ENCODE results near the gene LRRC17. TPM values are rescaled to one million over a fixed set of nuclear protein-coding genes. Genes with fewer than 3 reads are reported as not detected.

Gene LRRC17, protein sequence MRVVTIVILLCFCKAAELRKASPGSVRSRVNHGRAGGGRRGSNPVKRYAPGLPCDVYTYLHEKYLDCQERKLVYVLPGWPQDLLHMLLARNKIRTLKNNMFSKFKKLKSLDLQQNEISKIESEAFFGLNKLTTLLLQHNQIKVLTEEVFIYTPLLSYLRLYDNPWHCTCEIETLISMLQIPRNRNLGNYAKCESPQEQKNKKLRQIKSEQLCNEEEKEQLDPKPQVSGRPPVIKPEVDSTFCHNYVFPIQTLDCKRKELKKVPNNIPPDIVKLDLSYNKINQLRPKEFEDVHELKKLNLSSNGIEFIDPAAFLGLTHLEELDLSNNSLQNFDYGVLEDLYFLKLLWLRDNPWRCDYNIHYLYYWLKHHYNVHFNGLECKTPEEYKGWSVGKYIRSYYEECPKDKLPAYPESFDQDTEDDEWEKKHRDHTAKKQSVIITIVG
- 23.9 to 34.5 TPM (median 32.0 TPM) in 3 replicates for total RNA-seq
- long read RNA-seq, transcript LRRC17-202 (4 exons, 1,963 nt): major isoform, 60 of 82 reads
- long read RNA-seq, transcript LRRC17-201 (5 exons, 2,002 nt): minor isoform, 10 of 82 reads
- long read RNA-seq, partial matches to known transcripts: 2 of 82 reads
- long read RNA-seq, other reads (novel, unspliced or antisense): 10 of 82 reads

DNA sequence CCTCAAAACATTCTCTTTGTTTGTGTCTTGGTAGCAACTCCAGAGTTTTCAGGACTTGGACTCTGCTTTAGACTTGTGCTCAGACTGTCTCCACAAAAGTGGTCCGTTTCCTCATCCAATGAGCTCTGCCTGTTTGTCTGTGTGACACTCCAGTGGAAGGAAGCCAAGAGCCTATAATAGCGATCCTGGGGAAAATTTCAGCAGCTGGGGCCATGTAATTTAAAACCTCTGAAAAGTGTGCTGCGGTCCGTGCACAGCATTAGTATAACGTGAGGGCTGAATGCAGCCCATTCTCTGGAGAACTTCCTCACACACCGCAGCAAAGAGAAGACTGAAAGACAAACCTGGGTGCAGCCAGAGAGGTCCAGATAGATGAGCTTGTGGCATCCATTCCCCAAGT, at the start of gene LRRC17:
Gene LRRC17 (plus strand): TSS at position 259 of the 400 bp plus-strand sequence. CDS start 20,914 bp downstream, outside the sequence.
- Mint-ChIP-seq H3K27me3 (ENCODE audit: low read depth) (no peaks in the 10 kb centered on the region), H3K27ac (ENCODE audit: unreplicated experiment) (peak within 1 kb of the TSS; percentile 91)

DNA sequence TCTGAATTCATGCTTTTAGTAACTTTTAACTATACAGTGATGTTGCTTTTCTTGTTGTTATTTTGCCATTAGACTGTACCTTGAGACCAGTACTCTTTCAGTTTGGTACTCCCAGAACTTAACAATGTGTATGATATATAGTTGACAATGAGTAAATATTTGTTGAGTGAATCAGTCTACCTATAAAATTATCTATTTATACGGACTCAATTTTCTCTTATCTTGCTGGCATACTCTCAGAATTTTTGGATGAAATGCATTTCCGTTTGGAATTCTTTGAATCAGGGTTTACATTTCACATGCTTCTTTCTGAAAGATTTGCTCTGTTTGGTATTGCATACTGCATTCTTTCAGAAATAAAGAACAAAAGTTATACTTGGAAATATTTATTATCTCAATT, 47.8 kb upstream of the LRRC17 start:
- Mint-ChIP-seq H3K27me3 (ENCODE audit: low read depth) (no peaks in the 10 kb centered on the region), H3K36me3 (ENCODE audit: low read depth) (no peaks in the 10 kb centered on the region), H3K27ac (ENCODE audit: unreplicated experiment) (no peak overlapping the region), H3K9me3 (ENCODE audit: low read depth) (no peaks in the 10 kb centered on the region), H3K4me3 (ENCODE audit: unreplicated experiment) (no peak overlapping the region), H3K4me1 (ENCODE audit: low read depth) (peaks cover 10% of the 10 kb centered on the region)
- no peak for DNase-seq (ENCODE audit: low spot score)
- TF ChIP-seq, protein P1, sequence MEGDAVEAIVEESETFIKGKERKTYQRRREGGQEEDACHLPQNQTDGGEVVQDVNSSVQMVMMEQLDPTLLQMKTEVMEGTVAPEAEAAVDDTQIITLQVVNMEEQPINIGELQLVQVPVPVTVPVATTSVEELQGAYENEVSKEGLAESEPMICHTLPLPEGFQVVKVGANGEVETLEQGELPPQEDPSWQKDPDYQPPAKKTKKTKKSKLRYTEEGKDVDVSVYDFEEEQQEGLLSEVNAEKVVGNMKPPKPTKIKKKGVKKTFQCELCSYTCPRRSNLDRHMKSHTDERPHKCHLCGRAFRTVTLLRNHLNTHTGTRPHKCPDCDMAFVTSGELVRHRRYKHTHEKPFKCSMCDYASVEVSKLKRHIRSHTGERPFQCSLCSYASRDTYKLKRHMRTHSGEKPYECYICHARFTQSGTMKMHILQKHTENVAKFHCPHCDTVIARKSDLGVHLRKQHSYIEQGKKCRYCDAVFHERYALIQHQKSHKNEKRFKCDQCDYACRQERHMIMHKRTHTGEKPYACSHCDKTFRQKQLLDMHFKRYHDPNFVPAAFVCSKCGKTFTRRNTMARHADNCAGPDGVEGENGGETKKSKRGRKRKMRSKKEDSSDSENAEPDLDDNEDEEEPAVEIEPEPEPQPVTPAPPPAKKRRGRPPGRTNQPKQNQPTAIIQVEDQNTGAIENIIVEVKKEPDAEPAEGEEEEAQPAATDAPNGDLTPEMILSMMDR (IDR thresholded peaks at IDR 0.05): no peak

More for the DNA sequence above, at the start of gene LRRC17:
- no peaks in the 10 kb centered on the region for H3K9me3 Mint-ChIP-seq (ENCODE audit: low read depth)
- no peaks in the 10 kb centered on the region for H3K36me3 Mint-ChIP-seq (ENCODE audit: low read depth)
- TF ChIP-seq, protein P1 (IDR thresholded peaks at IDR 0.05): no peak
- H3K4me1 Mint-ChIP-seq (ENCODE audit: low read depth): peaks cover 46% of the 10 kb centered on the region
- no peak for DNase-seq (ENCODE audit: low spot score)
- H3K4me3 Mint-ChIP-seq (ENCODE audit: unreplicated experiment): peak within 1 kb of the TSS; percentile 72

DNA sequence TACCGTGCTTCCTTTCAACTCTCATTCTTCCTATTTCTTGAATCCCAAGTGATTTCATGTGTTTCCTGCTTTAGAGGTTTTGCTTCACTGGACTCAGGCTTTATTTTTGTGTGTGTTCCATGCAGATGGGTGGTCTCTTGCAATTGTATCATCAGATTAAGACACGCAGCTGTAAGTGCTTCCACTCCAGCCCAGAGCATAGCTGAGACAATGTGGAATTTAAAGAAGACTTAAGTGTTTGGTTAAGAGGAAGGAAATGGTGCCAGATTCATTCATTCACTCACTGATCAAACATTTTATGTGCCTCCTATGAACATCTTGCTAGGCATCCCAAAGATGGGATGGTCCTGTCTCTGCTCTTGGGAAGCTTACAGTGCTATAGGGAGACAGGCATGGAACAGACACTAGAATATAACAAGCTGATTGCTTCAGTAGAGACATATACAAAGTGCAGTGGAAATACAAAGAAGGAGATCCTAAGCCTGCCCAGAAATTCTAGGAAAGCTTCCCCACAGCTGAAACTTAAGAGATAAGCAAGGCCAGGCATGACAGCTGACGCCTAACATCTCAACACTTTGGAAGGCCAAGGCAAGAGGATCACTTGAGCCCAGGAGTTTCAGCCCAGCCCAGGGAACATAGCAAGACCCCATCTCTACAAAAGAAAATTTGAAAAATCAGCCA, 46.1 kb upstream of the LRRC17 start:
- Mint-ChIP-seq H3K4me1 (ENCODE audit: low read depth) (peaks cover 8% of the 10 kb centered on the region), H3K9me3 (ENCODE audit: low read depth) (peaks cover 1% of the 10 kb centered on the region), H3K27me3 (ENCODE audit: low read depth) (no peaks in the 10 kb centered on the region), H3K36me3 (ENCODE audit: low read depth) (peaks cover 3% of the 10 kb centered on the region), H3K27ac (ENCODE audit: unreplicated experiment) (no peak overlapping the region), H3K4me3 (ENCODE audit: unreplicated experiment) (no peak overlapping the region)
- TF ChIP-seq, protein P1 (IDR thresholded peaks at IDR 0.05): no peak
- no peak for DNase-seq (ENCODE audit: low spot score)

DNA sequence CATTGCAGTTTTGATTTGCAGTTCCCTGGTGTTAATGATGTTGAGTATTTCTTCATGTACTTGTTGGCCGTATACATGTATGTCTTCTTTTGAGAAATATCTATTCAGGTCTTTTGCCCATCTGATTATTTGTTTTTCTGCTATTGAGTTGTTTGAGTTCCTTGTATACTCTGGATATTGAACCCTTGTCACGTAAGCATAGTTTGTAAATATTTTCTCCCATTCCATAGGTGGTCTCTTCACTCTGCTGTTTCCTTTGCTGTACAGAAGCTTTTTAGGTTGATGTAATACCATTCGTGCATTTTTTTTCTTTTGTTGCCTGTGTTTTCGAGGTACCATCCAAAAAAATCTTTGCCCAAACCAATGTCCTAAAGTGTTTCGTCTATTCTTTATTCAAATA, 43.6 kb upstream of the LRRC17 start:
- Mint-ChIP-seq H3K4me1 (ENCODE audit: low read depth) (peaks cover 30% of the 10 kb centered on the region), H3K36me3 (ENCODE audit: low read depth) (peaks cover 5% of the 10 kb centered on the region), H3K27ac (ENCODE audit: unreplicated experiment) (no peak overlapping the region), H3K27me3 (ENCODE audit: low read depth) (no peaks in the 10 kb centered on the region), H3K9me3 (ENCODE audit: low read depth) (peaks cover 7% of the 10 kb centered on the region), H3K4me3 (ENCODE audit: unreplicated experiment) (no peak overlapping the region)
- TF ChIP-seq, protein P1 (IDR thresholded peaks at IDR 0.05): no peak
- DNase-seq (ENCODE audit: low spot score): no peak

DNA sequence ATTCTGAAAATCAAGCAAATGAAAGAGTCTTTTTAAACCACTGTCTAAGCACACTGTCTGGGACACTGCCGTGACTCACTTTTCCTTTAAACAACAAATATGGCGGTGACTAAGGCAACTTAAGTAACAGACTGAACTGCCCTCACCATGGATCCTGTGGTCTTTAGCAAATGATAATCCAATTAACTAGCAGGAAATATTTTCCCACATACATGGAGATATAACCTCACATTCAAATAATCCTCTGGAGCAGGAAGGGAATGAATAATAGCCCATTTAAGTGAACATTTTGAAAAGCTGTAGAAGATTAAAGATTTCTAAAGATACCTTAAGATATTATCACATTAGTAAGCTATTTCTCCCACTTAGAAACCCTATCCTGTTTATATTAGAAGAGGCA, 40.3 kb upstream of the LRRC17 start:
- peaks cover 6% of the 10 kb centered on the region for H3K36me3 Mint-ChIP-seq (ENCODE audit: low read depth)
- H3K27ac Mint-ChIP-seq (ENCODE audit: unreplicated experiment): peak overlapping the region; percentile 96
- H3K4me3 Mint-ChIP-seq (ENCODE audit: unreplicated experiment): peak overlapping the region; percentile 24
- TF ChIP-seq, protein P1 (IDR thresholded peaks at IDR 0.05): no peak
- H3K9me3 Mint-ChIP-seq (ENCODE audit: low read depth): peaks cover 13% of the 10 kb centered on the region
- H3K4me1 Mint-ChIP-seq (ENCODE audit: low read depth): peaks cover 55% of the 10 kb centered on the region
- no peaks in the 10 kb centered on the region for H3K27me3 Mint-ChIP-seq (ENCODE audit: low read depth)
- DNase-seq (ENCODE audit: low spot score): no peak
